ENCODE results near the gene NAV1. TPM values are rescaled to one million over a fixed set of nuclear protein-coding genes. Genes with fewer than 3 reads are reported as not detected.
A peak's percentile ranks its signal among the peaks of the same experiment; 100 is the strongest.

Gene NAV1
- total RNA-seq, 2 experiments from 2014 or later = 1.9 to 2.6 TPM

GRCh38 chr1:201505503-201505890, 33.4 kb upstream of the NAV1 start:
- Mint-ChIP-seq H3K27ac (peak overlapping the region; percentile 15), H3K4me1 (peaks cover 31% of the 10 kb centered on the region), H3K27me3 (no peaks in the 10 kb centered on the region), H3K4me3 (peak overlapping the region; percentile 91), H3K36me3 (ENCODE audit: low read depth) (peaks cover 1% of the 10 kb centered on the region), H3K9me3 (ENCODE audit: low read depth) (no peaks in the 10 kb centered on the region)
- ATAC-seq (no peak), DNase-seq (no peak)
- intact Hi-C loops (cut with DNase I, micrococcal nuclease) = loop anchor here in 1 of 2 experiments (5.0 to 10.0 kb wide), 2 partner anchors 488 to 639 kb away; partner anchors contain the start of gene ARL8A
- ChIA-PET CTCF (interaction anchor here (0.6 to 8.1 kb wide), 6 partner anchors 6 to 57 kb away, joined by 3 to 94 read pairs (median 4); no protein-coding TSS in a partner anchor), POLR2A (no interaction called here)

- Mint-ChIP-seq H3K4me3 (peak overlapping the region; percentile 91), H3K27ac (peak overlapping the region; percentile 89), H3K9me3 (ENCODE audit: low read depth) (no peaks in the 10 kb centered on the region), H3K27me3 (no peaks in the 10 kb centered on the region), H3K4me1 (peaks cover 31% of the 10 kb centered on the region), H3K36me3 (ENCODE audit: low read depth) (peaks cover 1% of the 10 kb centered on the region)
- DNase-seq (no peak), ATAC-seq (no peak)
- intact Hi-C loops (cut with DNase I, micrococcal nuclease) = loop anchor here in 1 of 2 experiments (5.0 to 10.0 kb wide), 2 partner anchors 489 to 639 kb away; partner anchors contain the start of gene ARL8A
- CTCF ChIA-PET = interaction anchor here (0.6 to 3.7 kb wide), 6 partner anchors 10 to 58 kb away, joined by 3 to 43 read pairs (median 4); no protein-coding TSS in a partner anchor
- POLR2A ChIA-PET = no interaction called here
These were observed 32.8 kb upstream of the NAV1 start for GRCh38 chr1:201506092-201506491.

- ChIA-PET CTCF (interaction anchor here (0.5 to 3.7 kb wide), 9 partner anchors 9 to 484 kb away, joined by 3 to 43 read pairs (median 3); no protein-coding TSS in a partner anchor), POLR2A (no interaction called here)
- ATAC-seq (peak; percentile 94), DNase-seq (peak; percentile 92)
- intact Hi-C loops (cut with DNase I, micrococcal nuclease) = loop anchor here in 1 of 2 experiments (1.0 to 10.0 kb wide), 6 partner anchors 24 to 638 kb away; partner anchors contain the start of genes ARL8A, IPO9 and TMEM9
- H3K4me3 Mint-ChIP-seq = peak within 1 kb of the TSS; percentile 91
- H3K9me3 Mint-ChIP-seq (ENCODE audit: low read depth) = no peaks in the 10 kb centered on the region
- peaks cover 1% of the 10 kb centered on the region for H3K36me3 Mint-ChIP-seq (ENCODE audit: low read depth)
- peak within 1 kb of the TSS; percentile 89 for H3K27ac Mint-ChIP-seq
- H3K27me3 Mint-ChIP-seq = no peaks in the 10 kb centered on the region
- H3K4me1 Mint-ChIP-seq = peaks cover 31% of the 10 kb centered on the region
These were observed 32.2 kb upstream of the NAV1 start, which contains the start of gene CSRP1 for GRCh38 chr1:201506557-201507359. Gene CSRP1 (minus strand): TSS chr1:201507123. CDS start chr1:201496303, 10,820 bp downstream.

GRCh38 chr1:201507360-201507675, 31.6 kb upstream of the NAV1 start:
- Mint-ChIP-seq H3K4me3 (peak overlapping the region; percentile 91), H3K27me3 (no peaks in the 10 kb centered on the region), H3K27ac (peak overlapping the region; percentile 85), H3K36me3 (ENCODE audit: low read depth) (peaks cover 1% of the 10 kb centered on the region), H3K9me3 (ENCODE audit: low read depth) (no peaks in the 10 kb centered on the region), H3K4me1 (peaks cover 31% of the 10 kb centered on the region)
- ChIA-PET CTCF (interaction anchor here (0.5 to 3.7 kb wide), 8 partner anchors 8 to 484 kb away, joined by 3 to 43 read pairs (median 4); no protein-coding TSS in a partner anchor), POLR2A (no interaction called here)
- intact Hi-C loops (cut with DNase I, micrococcal nuclease) = loop anchor here in 1 of 2 experiments (1.0 to 10.0 kb wide), 6 partner anchors 25 to 637 kb away; partner anchors contain the start of genes ARL8A, IPO9 and TMEM9
- peak; percentile 16 for ATAC-seq
- no peak for DNase-seq

GRCh38 chr1:201508809-201509208, 30.1 kb upstream of the NAV1 start:
- DNase-seq (no peak), ATAC-seq (no peak)
- Mint-ChIP-seq H3K27me3 (no peaks in the 10 kb centered on the region), H3K27ac (no peak overlapping the region), H3K4me3 (no peak overlapping the region), H3K36me3 (ENCODE audit: low read depth) (peaks cover 1% of the 10 kb centered on the region), H3K4me1 (peaks cover 27% of the 10 kb centered on the region), H3K9me3 (ENCODE audit: low read depth) (no peaks in the 10 kb centered on the region)
- ChIA-PET CTCF (interaction anchor here (2.4 to 6.6 kb wide), 3 partner anchors 7 to 61 kb away, joined by 9 to 216 read pairs (median 94); no protein-coding TSS in a partner anchor), POLR2A (no interaction called here)
- intact Hi-C loops (cut with DNase I, micrococcal nuclease) = loop anchor here in 1 of 2 experiments (5.0 to 10.0 kb wide), 2 partner anchors 492 to 636 kb away; partner anchors contain the start of gene ARL8A

GRCh38 chr1:201509601-201510374, 29.1 kb upstream of the NAV1 start:
- H3K27ac Mint-ChIP-seq = no peak overlapping the region
- DNase-seq (no peak), ATAC-seq (no peak)
- ChIA-PET CTCF (interaction anchor here (0.7 to 6.6 kb wide), 4 partner anchors 8 to 344 kb away, joined by 3 to 216 read pairs (median 48); no protein-coding TSS in a partner anchor), POLR2A (interaction anchor here (0.5 kb wide), 1 partner anchor 329 kb away, joined by 5 read pairs; no protein-coding TSS in a partner anchor)
- H3K36me3 Mint-ChIP-seq (ENCODE audit: low read depth) = peaks cover 5% of the 10 kb centered on the region
- intact Hi-C loops (cut with DNase I, micrococcal nuclease) = loop anchor here in 1 of 2 experiments (5.0 to 10.0 kb wide), 2 partner anchors 492 to 635 kb away; partner anchors contain the start of gene ARL8A
- H3K27me3 Mint-ChIP-seq = no peaks in the 10 kb centered on the region
- no peak overlapping the region for H3K4me3 Mint-ChIP-seq
- H3K9me3 Mint-ChIP-seq (ENCODE audit: low read depth) = no peaks in the 10 kb centered on the region
- peaks cover 24% of the 10 kb centered on the region for H3K4me1 Mint-ChIP-seq

GRCh38 chr1:201510734-201511133, 28.2 kb upstream of the NAV1 start:
- POLR2A ChIA-PET = no interaction called here
- H3K4me3 Mint-ChIP-seq = no peak overlapping the region
- DNase-seq (no peak), ATAC-seq (no peak)
- intact Hi-C loops (cut with DNase I, micrococcal nuclease) = no loop called here
- H3K9me3 Mint-ChIP-seq (ENCODE audit: low read depth) = no peaks in the 10 kb centered on the region
- no peaks in the 10 kb centered on the region for H3K27me3 Mint-ChIP-seq
- H3K4me1 Mint-ChIP-seq = peaks cover 18% of the 10 kb centered on the region
- H3K27ac Mint-ChIP-seq = no peak overlapping the region
- H3K36me3 Mint-ChIP-seq (ENCODE audit: low read depth) = peaks cover 7% of the 10 kb centered on the region
- CTCF ChIA-PET = interaction anchor here (0.6 to 6.6 kb wide), 4 partner anchors 9 to 343 kb away, joined by 3 to 216 read pairs (median 48); no protein-coding TSS in a partner anchor

- H3K36me3 Mint-ChIP-seq (ENCODE audit: low read depth) = peaks cover 8% of the 10 kb centered on the region
- ChIA-PET CTCF (interaction anchor here (0.7 to 7.1 kb wide), 14 partner anchors 10 to 102 kb away, joined by 3 to 216 read pairs (median 10); no protein-coding TSS in a partner anchor), POLR2A (interaction anchor here (0.9 kb wide), 1 partner anchor 30 kb away, joined by 4 read pairs; no protein-coding TSS in a partner anchor)
- peaks cover 11% of the 10 kb centered on the region for H3K4me1 Mint-ChIP-seq
- no peaks in the 10 kb centered on the region for H3K27me3 Mint-ChIP-seq
- H3K27ac Mint-ChIP-seq = no peak overlapping the region
- ATAC-seq = no peak
- H3K4me3 Mint-ChIP-seq = no peak overlapping the region
- no peak for DNase-seq
- intact Hi-C loops (cut with DNase I, micrococcal nuclease) = no loop called here
- no peaks in the 10 kb centered on the region for H3K9me3 Mint-ChIP-seq (ENCODE audit: low read depth)
These were observed 27.5 kb upstream of the NAV1 start for GRCh38 chr1:201511396-201511940.

- no peak for DNase-seq
- no peak overlapping the region for H3K4me3 Mint-ChIP-seq
- no peaks in the 10 kb centered on the region for H3K9me3 Mint-ChIP-seq (ENCODE audit: low read depth)
- ATAC-seq = no peak
- ChIA-PET POLR2A (interaction anchor here (0.9 kb wide), 1 partner anchor 30 kb away, joined by 4 read pairs; no protein-coding TSS in a partner anchor), CTCF (interaction anchor here (0.5 to 7.1 kb wide), 23 partner anchors 10 to 215 kb away, joined by 3 to 216 read pairs (median 5); no protein-coding TSS in a partner anchor)
- peaks cover 10% of the 10 kb centered on the region for H3K4me1 Mint-ChIP-seq
- H3K36me3 Mint-ChIP-seq (ENCODE audit: low read depth) = peaks cover 9% of the 10 kb centered on the region
- no peaks in the 10 kb centered on the region for H3K27me3 Mint-ChIP-seq
- intact Hi-C loops (cut with DNase I, micrococcal nuclease) = loop anchor here in 1 of 2 experiments (2.0 kb wide), 1 partner anchor 77 kb away; no protein-coding TSS in a partner anchor
- H3K27ac Mint-ChIP-seq = no peak overlapping the region
These were observed 26.9 kb upstream of the NAV1 start for GRCh38 chr1:201511941-201512539.

Measured in activated CD4-positive, alpha-beta T cell treated with anti-CD3 and anti-CD28 coated beads for 36 hours (primary cell).